ENCODE data around the gene XRCC4.
A peak's percentile ranks its signal among the peaks of the same experiment; 100 is the strongest.

Gene XRCC4

DNA sequence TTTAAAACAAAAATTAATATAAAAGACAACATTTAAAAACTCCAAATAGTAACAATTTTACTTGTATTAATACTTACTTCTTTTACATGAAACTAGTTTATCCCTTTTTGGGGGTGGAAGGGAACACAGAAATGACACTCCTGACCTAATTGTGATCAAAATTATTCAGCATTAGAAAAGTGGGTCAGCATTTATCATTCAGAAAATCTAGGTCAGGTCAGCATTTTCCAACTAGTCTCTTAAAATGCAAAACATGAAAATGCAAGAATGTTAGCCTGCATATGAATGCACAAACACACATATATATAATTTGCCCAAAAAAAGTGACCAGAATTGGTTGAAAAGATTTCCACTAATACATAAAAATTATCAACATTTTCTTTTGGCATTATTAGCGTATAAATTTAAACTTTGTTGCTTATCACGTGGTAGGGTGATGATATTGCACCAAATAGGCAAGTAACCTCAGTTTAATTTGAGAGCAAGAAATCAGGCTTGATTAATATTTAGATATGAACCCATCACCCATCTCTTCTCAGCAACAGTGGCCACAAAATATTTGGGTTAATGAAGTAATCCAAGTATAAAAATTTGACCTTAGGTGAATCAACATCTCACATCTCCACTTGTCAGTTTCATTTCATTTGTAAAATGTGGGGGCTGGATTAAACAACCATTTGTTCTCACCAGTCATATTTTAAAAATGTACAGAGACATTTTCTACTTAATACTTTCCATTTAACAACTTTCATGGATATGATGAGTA lies 5.9 kb upstream of the XRCC4 start:
- no peak for DNase-seq

DNA sequence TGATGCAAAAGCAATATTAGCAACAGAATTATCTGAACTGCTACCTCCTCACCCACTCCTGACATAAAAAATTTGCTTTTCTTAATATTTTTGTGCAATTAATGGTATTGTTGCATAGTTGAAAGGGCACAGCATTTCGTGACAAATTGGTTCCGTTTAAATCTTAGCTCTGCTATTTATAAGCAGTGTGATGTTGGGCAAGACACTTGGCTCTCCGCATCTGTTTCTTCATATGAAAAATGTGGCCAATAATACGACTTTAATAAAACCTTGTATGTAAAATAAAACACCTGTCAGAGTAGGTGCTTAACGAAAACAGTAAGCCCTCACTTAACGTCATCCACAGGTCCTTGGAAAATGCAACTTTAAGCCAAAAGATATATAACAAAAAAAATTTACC lies 4.4 kb upstream of the XRCC4 start:
- DNase-seq: no peak

DNA sequence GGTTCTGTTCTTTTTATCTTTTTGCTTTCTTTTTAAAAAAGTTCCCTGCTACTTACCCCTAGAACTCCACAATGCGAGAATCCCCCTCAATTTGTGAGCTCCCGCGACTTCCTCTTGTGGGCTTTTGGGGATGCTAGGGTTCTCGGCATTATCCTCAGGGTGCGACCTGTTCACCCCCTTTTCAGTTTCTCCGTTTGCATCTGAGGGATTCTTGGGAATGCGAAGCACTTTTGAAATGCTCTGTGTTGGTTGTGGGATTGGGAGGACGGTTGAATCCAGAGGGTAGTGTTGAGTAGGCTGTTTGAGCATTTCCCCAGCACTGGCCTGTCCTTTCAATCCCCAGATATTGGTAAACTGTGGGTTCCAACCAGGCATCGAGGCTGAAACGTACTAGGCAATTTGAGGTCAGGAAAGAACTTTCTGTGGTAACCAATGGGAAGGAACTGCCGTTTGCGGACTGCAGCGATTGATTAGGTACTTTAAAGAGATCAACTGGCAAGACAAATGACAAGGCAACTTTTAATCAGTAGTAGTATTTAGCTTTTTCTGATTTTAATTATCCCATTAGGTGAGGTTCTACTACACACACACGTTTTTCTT lies 415 bp downstream of the XRCC4 start:
- DNase-seq: peak; percentile 37

GRCh38 chr5:83082750-83083149 lies 5.4 kb downstream of the XRCC4 start:
- no peak for DNase-seq

DNA sequence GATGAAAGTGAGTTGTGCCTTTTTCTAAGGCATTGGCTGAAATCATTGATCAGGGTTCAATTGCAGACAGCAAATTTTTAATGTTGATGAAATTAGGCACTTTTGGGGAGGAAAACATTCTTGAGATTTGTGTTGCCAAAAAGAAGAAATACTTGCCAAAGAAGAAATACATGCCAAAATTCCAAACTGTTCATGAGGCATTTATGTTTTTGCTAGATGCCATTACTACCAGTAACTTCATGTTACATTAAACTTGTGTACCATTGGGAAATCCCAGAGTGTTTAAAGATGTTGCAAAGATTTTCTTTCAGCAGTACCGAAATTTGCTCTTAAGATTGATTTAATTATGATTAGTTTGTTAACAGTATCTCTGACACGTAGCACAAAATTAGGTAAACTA lies 7.0 kb downstream of the XRCC4 start:
- DNase-seq: no peak

DNA sequence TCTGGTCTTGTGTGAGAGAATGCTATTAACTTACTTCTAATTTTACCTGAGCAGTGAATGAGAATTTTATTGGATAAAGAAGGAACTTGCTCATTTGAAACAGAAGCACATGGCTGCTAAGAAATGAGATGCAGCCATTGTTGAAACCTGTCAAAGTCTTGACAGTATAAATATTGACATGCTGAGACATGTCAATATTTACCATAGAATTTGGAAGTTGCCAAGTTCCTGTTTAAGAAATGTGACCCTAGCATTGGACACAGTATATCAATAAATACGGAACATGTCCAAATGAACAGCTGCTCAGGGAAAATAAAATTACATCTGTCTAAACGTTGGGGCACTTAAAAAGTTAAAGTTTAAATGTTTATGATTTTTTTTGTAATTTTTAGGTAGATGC lies 7.8 kb downstream of the XRCC4 start:
- no peak for DNase-seq

- DNase-seq: no peak
These were observed 12.8 kb downstream of the XRCC4 start for GRCh38 chr5:83090169-83090568.

DNA sequence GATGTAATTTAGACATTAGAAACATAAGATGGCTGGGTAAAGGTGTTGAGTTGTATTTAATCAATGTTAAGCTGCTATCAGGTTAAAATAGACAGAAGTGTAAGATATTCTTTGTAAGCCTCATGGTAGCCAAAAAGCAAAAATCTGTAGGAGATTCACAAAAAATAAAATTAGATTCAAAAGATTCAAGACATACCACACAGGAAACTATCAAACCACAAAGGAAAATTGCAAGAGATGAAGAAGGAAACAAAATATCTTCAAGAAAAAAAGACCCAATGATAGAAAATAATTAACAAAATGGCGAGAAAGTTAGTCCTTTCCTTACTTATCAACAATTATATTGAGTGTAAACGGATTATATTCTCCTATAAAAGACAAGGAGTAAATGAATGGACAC lies 15.3 kb downstream of the XRCC4 start:
- DNase-seq: no peak

GRCh38 chr5:83093692-83094091 lies 16.3 kb downstream of the XRCC4 start:
- no peak for DNase-seq

DNA sequence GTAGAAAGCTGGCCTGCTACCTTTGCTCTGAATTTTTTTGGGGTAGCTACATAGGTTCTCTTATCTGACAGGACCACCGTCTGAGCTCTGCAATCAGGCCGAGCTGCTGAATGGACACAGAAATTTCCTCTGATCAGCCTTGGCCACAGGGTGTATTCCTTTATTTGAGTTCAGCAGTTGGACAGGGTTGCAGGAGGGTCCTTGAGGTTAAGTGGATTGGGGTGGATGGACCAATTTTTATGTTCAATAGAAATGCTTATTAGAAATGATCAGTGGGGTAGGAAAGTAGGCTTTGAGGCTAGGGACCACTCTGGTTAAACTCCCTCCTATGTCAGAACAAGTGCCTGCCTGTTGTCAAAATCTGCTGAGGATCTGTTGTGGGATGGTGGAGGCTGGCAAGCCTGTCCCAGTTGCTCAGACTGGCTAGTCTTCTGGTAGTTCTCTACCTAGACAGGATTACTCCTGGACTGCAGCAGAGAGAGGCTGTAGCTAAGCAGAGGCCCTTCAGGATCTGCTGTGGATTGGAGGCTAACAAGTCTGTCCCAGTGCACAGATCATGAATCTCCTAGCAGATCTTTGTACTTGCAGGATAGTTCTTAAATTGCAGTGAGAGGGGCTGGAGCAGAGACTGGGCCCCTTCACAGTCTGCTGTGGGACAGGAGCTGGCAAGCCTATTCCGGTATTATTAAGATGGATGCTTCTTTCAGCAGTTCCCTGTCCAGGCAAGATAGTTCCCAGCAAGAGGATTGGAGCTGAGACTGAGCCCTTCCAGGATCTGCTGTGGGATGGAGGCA lies 18.0 kb downstream of the XRCC4 start:
- DNase-seq: no peak

GRCh38 chr5:83095957-83096539 lies 18.7 kb downstream of the XRCC4 start:
- DNase-seq: peak; percentile 93

DNA sequence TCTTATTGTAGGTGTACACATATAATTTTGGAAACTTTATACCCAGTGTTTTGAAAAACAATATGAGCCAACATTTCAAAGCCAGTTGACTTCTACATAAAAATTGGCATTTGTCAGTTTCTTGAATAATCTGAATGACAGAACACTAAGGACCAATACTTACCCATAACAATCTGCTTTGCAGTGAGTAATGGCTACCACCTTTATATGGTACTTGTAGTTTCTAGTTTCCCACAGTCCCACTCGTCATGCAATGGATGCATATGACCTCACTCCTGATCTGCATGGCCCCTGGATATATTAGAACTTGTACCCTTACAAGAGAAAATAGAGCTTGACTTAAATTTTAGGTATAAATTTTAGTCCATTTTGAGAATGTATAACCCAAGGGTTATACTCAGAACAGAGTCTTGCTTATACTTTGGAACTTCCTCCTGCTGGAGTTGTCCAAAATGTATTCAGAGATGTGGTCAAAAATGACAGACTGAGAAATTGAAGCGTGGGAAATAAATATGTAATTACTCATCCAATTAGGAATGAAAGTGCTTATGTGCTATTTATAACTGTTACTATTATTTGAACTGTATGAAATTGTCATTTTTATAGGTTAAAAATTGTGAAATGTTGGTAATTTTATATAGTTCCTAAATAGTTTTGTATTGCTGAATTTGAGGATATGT lies 19.5 kb downstream of the XRCC4 start:
- peak; percentile 79 for DNase-seq

GRCh38 chr5:83097689-83098231 lies 20.4 kb downstream of the XRCC4 start:
- peak; percentile 68 for DNase-seq

GRCh38 chr5:83099001-83099400 lies 21.7 kb downstream of the XRCC4 start:
- no peak for DNase-seq

DNA sequence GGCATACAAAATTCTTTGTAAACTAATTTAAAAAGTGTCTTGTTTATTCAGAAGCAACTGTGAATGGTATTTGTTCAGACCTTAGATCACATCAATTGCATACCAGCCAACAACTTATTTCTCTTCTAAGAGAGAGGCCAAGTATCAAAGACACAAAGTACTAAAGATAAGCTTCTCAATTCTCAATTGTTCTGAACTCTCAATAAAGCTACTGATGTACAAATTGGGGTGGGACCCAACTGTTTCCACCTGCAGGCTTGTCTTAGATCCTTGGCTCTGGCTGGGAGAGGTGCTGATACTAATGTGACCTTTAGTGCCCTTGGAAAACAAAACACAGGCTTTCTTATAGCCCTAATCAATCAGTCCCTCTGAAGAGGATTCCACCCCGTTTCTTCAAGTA lies 22.1 kb downstream of the XRCC4 start:
- DNase-seq: no peak

- no peak for DNase-seq
These were observed 24.2 kb downstream of the XRCC4 start for GRCh38 chr5:83101514-83101913.

- no peak for DNase-seq
These were observed 25.1 kb downstream of the XRCC4 start for GRCh38 chr5:83102364-83102980.

- peak; percentile 57 for DNase-seq
These were observed 26.7 kb downstream of the XRCC4 start for GRCh38 chr5:83104021-83104420.

- DNase-seq: no peak
These were observed 30.5 kb downstream of the XRCC4 start for GRCh38 chr5:83107692-83108420.

GRCh38 chr5:83109380-83109779 lies 32.0 kb downstream of the XRCC4 start:
- no peak for DNase-seq

GRCh38 chr5:83115816-83116215 lies 38.5 kb downstream of the XRCC4 start:
- DNase-seq: no peak
